A549 (cell line): ENCODE measurements around the gene OR3A3. TPM values are rescaled to one million over a fixed set of nuclear protein-coding genes. Genes with fewer than 3 reads are reported as not detected.
"Not testable (repeated sequence)": the region's sequence is repeated elsewhere in the genome, so short reads cannot be mapped to it uniquely, and the experiment has no call there.

Experiments
- ATAC-seq, 2 experiments: fragments of 200-7000 bp in 1 of 2; fragments of >200 bp in 1 of 2; cut with Nextera tagmentation in 1 of 2; cut with Tn5 transposase in 1 of 2; 3 replicates each; pipeline versions ENCODE4 v1.8.0 to v1.9.1; 2018 to 2020; ENCODE audit warnings: mild to moderate bottlenecking in 1 of 2, moderate library complexity in 1 of 2
- CTCF ChIA-PET: fragments of 300-600 bp; sonication (Branson Sonifier 250); formaldehyde crosslinking; extraction: SDS; loops from one replicate; lab custom pipeline; 2021; ENCODE audit warnings: antibody characterized with exemption, inconsistent platforms; lab: Yijun Ruan, JAX
- POLR2A ChIA-PET: fragments of 350-600 bp; formaldehyde crosslinking; extraction: SDS; loops from one replicate; lab custom pipeline; 2021; ENCODE audit warnings: antibody characterized with exemption, inconsistent platforms; lab: Yijun Ruan, JAX
- DNase-seq, 2 experiments: peaks; one replicate each; pipeline versions ENCODE4 v3.0.0 to v3.0.0-alpha.2; 2011 to 2016; ENCODE audit warnings: low read depth in 1 of 2, low spot score in 1 of 2
- FAIRE-seq: peaks from 2 replicates; lab custom pipeline; 2011; peaks lifted over from hg19 to GRCh38; lab: Jason Lieb, UNC
- H3K27ac ChIP-seq, 2 experiments: fragments of >200 bp; sonication (Bioruptor Twin); formaldehyde crosslinking; 3 replicates each; pipeline ENCODE4 v1.5.1; 2016 to 2017
- H3K4me1 ChIP-seq: fragments of >200 bp; sonication (Bioruptor Twin); formaldehyde crosslinking; 3 replicates; pipeline ENCODE4 v1.6.1; 2016
- H3K4me2 ChIP-seq: fragments of >200 bp; sonication (Bioruptor Twin); formaldehyde crosslinking; 3 replicates; pipeline ENCODE4 v1.6.1; 2016
- H3K4me3 ChIP-seq: fragments of >200 bp; sonication (Bioruptor Twin); formaldehyde crosslinking; 3 replicates; pipeline ENCODE4 v1.5.1; 2016
- H3K9me3 ChIP-seq: fragments of >200 bp; sonication (Bioruptor Twin); formaldehyde crosslinking; 3 replicates; pipeline ENCODE4 v1.6.1; 2016
- CBX8 ChIP-seq: fragments of 200-600 bp; sonication (generic); IDR thresholded peaks from 2 replicates; pipeline ENCODE4 v1.6.1; 2016
- CHD4 ChIP-seq: fragments of 200-600 bp; sonication (generic); IDR thresholded peaks from 2 replicates; pipeline ENCODE4 v1.6.1; 2016; ENCODE audit warnings: antibody characterized with exemption, mild to moderate bottlenecking, borderline replicate concordance
- E2F6 ChIP-seq: IDR thresholded peaks from 2 replicates; pipeline ENCODE4 v1.6.1; 2012; ENCODE audit warnings: low read depth, borderline replicate concordance
- EHMT2 ChIP-seq: fragments of 200-600 bp; sonication (generic); IDR thresholded peaks from 2 replicates; pipeline ENCODE4 v1.6.1; 2016; ENCODE audit warnings: antibody characterized with exemption, low read depth, mild to moderate bottlenecking, moderate library complexity
- ELK1 ChIP-seq: fragments of 150-350 bp; IDR thresholded peaks from 2 replicates; pipeline ENCODE4 v1.6.1; 2014; ENCODE audit warnings: low read depth, mild to moderate bottlenecking, low read length
- EP300 ChIP-seq, 2 experiments: fragments of >200 bp; sonication (Bioruptor Twin); formaldehyde crosslinking; IDR thresholded peaks; 2 replicates in 1 of 2; 3 replicates in 1 of 2; pipeline ENCODE4 v1.6.1; 2016 to 2017
- FOSB ChIP-seq: fragments of 250-450 bp; sonication (Bioruptor Pico); IDR thresholded peaks from 2 replicates; pipeline ENCODE4 v1.5.0; 2020; ENCODE audit warnings: mild to moderate bottlenecking, moderate library complexity
- HOXA7 ChIP-seq: fragments of 250-450 bp; sonication (Bioruptor Pico); IDR thresholded peaks from 2 replicates; pipeline ENCODE4 v1.5.0; 2020; ENCODE audit warnings: mild to moderate bottlenecking, moderate library complexity
- HOXB5 ChIP-seq: fragments of 250-450 bp; sonication (Bioruptor Pico); IDR thresholded peaks from 2 replicates; pipeline ENCODE4 v1.5.0; 2020; ENCODE audit warnings: mild to moderate bottlenecking, moderate library complexity
- JUNB ChIP-seq: fragments of >200 bp; sonication (Bioruptor Twin); formaldehyde crosslinking; IDR thresholded peaks from 2 replicates; pipeline ENCODE4 v1.6.1; 2016
- MAX ChIP-seq: IDR thresholded peaks from 2 replicates; pipeline ENCODE4 v1.6.1; 2012
- MAZ ChIP-seq: fragments of 150-350 bp; IDR thresholded peaks from 2 replicates; pipeline ENCODE4 v1.6.1; 2014; ENCODE audit warnings: antibody characterized with exemption, low read depth, low read length, borderline replicate concordance
- MYC ChIP-seq: IDR thresholded peaks from 2 replicates; pipeline ENCODE4 v1.6.1; 2012; ENCODE audit warnings: mild to moderate bottlenecking, inconsistent platforms, low read length, improper control_type of control experiment, borderline replicate concordance
- NFE2L2 ChIP-seq: fragments of 150-350 bp; conservative IDR thresholded peaks from 2 replicates; pipeline ENCODE4 v1.6.1; 2014; ENCODE audit warnings: low read length
- NR3C1 ChIP-seq: fragments of >200 bp; sonication (Bioruptor Twin); formaldehyde crosslinking; IDR thresholded peaks from 3 replicates; pipeline ENCODE4 v1.6.1; 2017
- POLR2A ChIP-seq: IDR thresholded peaks from 2 replicates; pipeline ENCODE4 v1.6.1; 2012; ENCODE audit warnings: mild to moderate bottlenecking, low read length
- RAD21 ChIP-seq, 2 experiments: fragments of >200 bp in 1 of 2; sonication (Bioruptor Twin) in 1 of 2; formaldehyde crosslinking in 1 of 2; IDR thresholded peaks in 1 of 2; conservative IDR thresholded peaks in 1 of 2; 2 replicates in 1 of 2; 3 replicates in 1 of 2; pipeline ENCODE4 v1.6.1; 2012 to 2018; ENCODE audit warnings: inconsistent platforms in 1 of 2
- RARB ChIP-seq: fragments of 250-450 bp; sonication (Bioruptor Pico); IDR thresholded peaks from 2 replicates; pipeline ENCODE4 v1.8.0; 2021; ENCODE audit warnings: mild to moderate bottlenecking, moderate library complexity
- RCOR1 ChIP-seq: fragments of 150-350 bp; IDR thresholded peaks from 2 replicates; pipeline ENCODE4 v1.6.1; 2014; ENCODE audit warnings: antibody characterized with exemption, low read length, low read depth
- REST ChIP-seq: fragments of 200-600 bp; sonication (generic); IDR thresholded peaks from 2 replicates; pipeline ENCODE4 v1.6.1; 2016; ENCODE audit warnings: antibody characterized with exemption, mild to moderate bottlenecking, moderate library complexity
- RFX5 ChIP-seq: fragments of 450-650 bp; IDR thresholded peaks from 2 replicates; pipeline ENCODE4 v1.7.1; 2014; ENCODE audit warnings: antibody characterized with exemption, mild to moderate bottlenecking, moderate library complexity
- SMC3 ChIP-seq: fragments of >200 bp; sonication (Bioruptor Twin); formaldehyde crosslinking; IDR thresholded peaks from 3 replicates; pipeline ENCODE4 v1.6.1; 2018; ENCODE audit warnings: inconsistent platforms
- ZFP36 ChIP-seq: fragments of 450-650 bp; IDR thresholded peaks from 2 replicates; pipeline ENCODE4 v1.6.1; 2014; ENCODE audit warnings: borderline replicate concordance; ENCODE audit not compliant: partially characterized antibody
- ZNF302 ChIP-seq: fragments of 250-450 bp; sonication (Bioruptor Pico); IDR thresholded peaks from 2 replicates; pipeline ENCODE4 v1.9.0; 2021; ENCODE audit warnings: inconsistent platforms, mild to moderate bottlenecking, moderate library complexity
- WGBS: methylation state at CpG from one replicate; pipeline ENCODE4 v1.1.6; 2017; ENCODE audit errors: missing lambda C conversion rate; 5-methylcytosine and 5-hydroxymethylcytosine counted together
- polyA plus RNA-seq, 4 experiments: library from polyadenylated mRNA; depleted of rRNA in 3 of 4; stranded (reverse); fragments of >200 nt; fragmentation: RNase III in 1 of 4; extraction: RNeasy Plus Mini Kit Qiagen cat#74134 plus additional on column Dnase treatment in 1 of 4; gene quantifications; 2 replicates in 3 of 4; 3 replicates in 1 of 4; pipeline ENCODE4 v1.2.3, GENCODE V29; 2011 to 2017

Gene OR3A3
- polyA plus RNA-seq, 2 of the 4 experiments (the other 2 are of a cell fraction), result not detected

- POLR2A ChIA-PET, result no interaction called here
- H3K9me3 ChIP-seq, result no peaks in the 10 kb centered on the region
- CTCF ChIA-PET, result interaction anchor here (1.3 kb wide), 1 partner anchor 13 kb away, joined by 5 read pairs; no protein-coding TSS in a partner anchor
- ATAC-seq (no peak), FAIRE-seq (no peak), DNase-seq (no peak)
- 4% methylated on average over 4 of the region's 4 CpGs for WGBS
- no peak overlapping the region for H3K4me3 ChIP-seq
- no peak overlapping the region for H3K27ac ChIP-seq
- no peak overlapping the region for H3K4me2 ChIP-seq
- TF ChIP-seq MYC (no peak), POLR2A (no peak), CBX8 (no peak), JUNB (no peak), CHD4 (no peak), HOXB5 (CRISPR knock-in tag) (no peak), RCOR1 (no peak), RFX5 (no peak), RARB (CRISPR knock-in tag) (no peak), MAZ (no peak), E2F6 (no peak), RAD21 (conservative IDR thresholded peaks at IDR 0.05 in 1 of 2, IDR thresholded peaks at IDR 0.05 in 1 of 2) (no peak), ZNF302 (CRISPR knock-in tag) (no peak), FOSB (CRISPR knock-in tag) (no peak), MAX (no peak), NR3C1 (no peak), EP300 (IDR thresholded peaks at IDR 0.05) (no peak)
- H3K4me1 ChIP-seq, result no peaks in the 10 kb centered on the region
Measured at GRCh38 chr17:3389791-3390190, 21.4 kb upstream of the OR3A3 start.

- ATAC-seq, result peak; percentile 62 to 73; a peak in 4 of 6 replicates
- CTCF ChIA-PET, result not testable (repeated sequence)
- WGBS, result 21% methylated on average over 7 of the region's 7 CpGs
- peak; percentile 85 for TF ChIP-seq REST
- peak; percentile 70; the same call in 1 of the 2 replicates for TF ChIP-seq EHMT2
- TF ChIP-seq, all 56 proteins: peak for 2; not testable (repeated sequence) for 54
- H3K9me3 ChIP-seq, POLR2A ChIA-PET, H3K4me1 ChIP-seq, H3K4me3 ChIP-seq, H3K27ac ChIP-seq, FAIRE-seq, H3K4me2 ChIP-seq: not testable (repeated sequence)
- DNase-seq, result peak in 1 of 2 experiments; percentile 11
Measured at GRCh38 chr17:3397801-3398200, 13.4 kb upstream of the OR3A3 start.

- POLR2A ChIA-PET, result no interaction called here
- TF ChIP-seq SMC3, result no peak
- TF ChIP-seq ZFP36, result no peak
- TF ChIP-seq ELK1, result no peak
- TF ChIP-seq HOXA7, result no peak
- no peak for TF ChIP-seq NFE2L2
- no peak for TF ChIP-seq REST
- no peak for ATAC-seq
- WGBS, result 22% methylated on average over 1 of the region's 1 CpG
- no peak for DNase-seq
- no peaks in the 10 kb centered on the region for H3K4me1 ChIP-seq
- no peak within 1 kb of the TSS for H3K27ac ChIP-seq
- no peak within 1 kb of the TSS for H3K4me3 ChIP-seq
- CTCF ChIA-PET, result no interaction called here
- no peak within 1 kb of the TSS for H3K4me2 ChIP-seq
- H3K9me3 ChIP-seq, result no peaks in the 10 kb centered on the region
- FAIRE-seq, result no peak
Measured at GRCh38 chr17:3398310-3398709, 12.9 kb upstream of the OR3A3 start, which contains the start of gene OR1E1. OR1E1 (minus strand) TSS chr17:3398410; CDS start chr17:3398410, 0 bp downstream.
